ENCODE data around the gene CXCL3. TPM values are rescaled to one million over a fixed set of nuclear protein-coding genes. Genes with fewer than 3 reads are reported as not detected.

The CXCL3 gene
- polyA plus RNA-seq, 4 donors, result 0.17 to 0.28 (median 0.22) TPM; not detected in 1

Other genes starting within 250 kb of the CXCL3 start
- gene CXCL6, start 202.0 kb downstream of the CXCL3 start, polyA plus RNA-seq (ENCODE audit: insufficient read length in 4 of 4), result under 1 TPM in 3 of 4 donors, not detected in 1; 0.14 to 0.29 (median 0.22) TPM
- gene PF4V1, start 185.4 kb downstream of the CXCL3 start, polyA plus RNA-seq (ENCODE audit: insufficient read length in 4 of 4), result under 1 TPM; 0.35 to 0.83 (median 0.54) TPM
- under 1 TPM; 0.25 to 0.65 (median 0.36) TPM for gene CXCL1, start 169.3 kb downstream of the CXCL3 start, polyA plus RNA-seq (ENCODE audit: insufficient read length in 4 of 4)
- 1 to 10 TPM; 4.5 to 8.9 (median 7.7) TPM for gene PF4, start 56.7 kb downstream of the CXCL3 start, polyA plus RNA-seq (ENCODE audit: insufficient read length in 4 of 4)
- gene PPBP, start 50.5 kb downstream of the CXCL3 start, polyA plus RNA-seq (ENCODE audit: insufficient read length in 4 of 4), result 10 to 100 TPM; 12.0 to 30.1 (median 22.3) TPM
- under 1 TPM; 0.08 to 0.18 (median 0.13) TPM for gene CXCL5, start 40.0 kb downstream of the CXCL3 start, polyA plus RNA-seq (ENCODE audit: insufficient read length in 4 of 4)
- gene CXCL2, start 60.5 kb upstream of the CXCL3 start, polyA plus RNA-seq (ENCODE audit: insufficient read length in 4 of 4), result under 1 TPM; 0.33 to 0.64 (median 0.42) TPM
- 10 to 100 TPM; 21.7 to 27.5 (median 24.6) TPM for gene MTHFD2L, start 119.4 kb upstream of the CXCL3 start, polyA plus RNA-seq (ENCODE audit: insufficient read length in 4 of 4)